SK-N-SH treated with all-trans-retinoic acid at 6 μM for 48 hours (cell line): ENCODE results near the gene AGBL1.

Source experiments
- ATAC-seq: fragments of 200-7000 bp; cut with Tn5 transposase; 3 replicates; pipeline ENCODE4 v1.9.1; 2020; ENCODE audit warnings: mild to moderate bottlenecking, moderate library complexity
- ARNTL ChIP-seq: fragments of 450-650 bp; formaldehyde crosslinking; IDR thresholded peaks from 2 replicates; pipeline ENCODE4 v1.5.0; 2020; ENCODE audit warnings: low read depth, mild to moderate bottlenecking, moderate library complexity, borderline replicate concordance
- CSDC2 ChIP-seq: fragments of 250-450 bp; sonication (Bioruptor Pico); IDR thresholded peaks from 2 replicates; pipeline ENCODE4 v1.5.0; 2020; ENCODE audit warnings: mild to moderate bottlenecking, moderate library complexity
- ESRRG ChIP-seq: fragments of 250-450 bp; sonication (Bioruptor Pico); IDR thresholded peaks from 2 replicates; pipeline ENCODE4 v1.6.1; 2021; ENCODE audit warnings: mild to moderate bottlenecking
- GLIS3 ChIP-seq: fragments of 250-450 bp; sonication (Bioruptor Pico); IDR thresholded peaks from 2 replicates; pipeline ENCODE4 v1.5.0; 2020; ENCODE audit warnings: mild to moderate bottlenecking, moderate library complexity
- ISL1 ChIP-seq: fragments of 250-450 bp; sonication (Bioruptor Pico); IDR thresholded peaks from 2 replicates; pipeline ENCODE4 v2.1.2; 2022; ENCODE audit warnings: mild to moderate bottlenecking, moderate library complexity
- OSR1 ChIP-seq: fragments of 250-450 bp; sonication (Bioruptor Pico); IDR thresholded peaks from 2 replicates; pipeline ENCODE4 v1.8.0; 2022; ENCODE audit warnings: moderate library complexity, mild to moderate bottlenecking, inconsistent platforms
- PPARA ChIP-seq: fragments of 250-450 bp; sonication (Bioruptor Pico); IDR thresholded peaks from 2 replicates; pipeline ENCODE4 v1.5.0; 2020; ENCODE audit warnings: mild to moderate bottlenecking, borderline replicate concordance
- RARB ChIP-seq: fragments of 250-450 bp; sonication (Bioruptor Pico); IDR thresholded peaks from 2 replicates; pipeline ENCODE4 v1.8.0; 2021; ENCODE audit warnings: mild to moderate bottlenecking, moderate library complexity
- SNAI2 ChIP-seq: fragments of 250-450 bp; sonication (Bioruptor Pico); IDR thresholded peaks from 2 replicates; pipeline ENCODE4 v1.5.0; 2020; ENCODE audit warnings: mild to moderate bottlenecking, moderate library complexity
- TOX ChIP-seq: fragments of 250-450 bp; sonication (Bioruptor Pico); IDR thresholded peaks from 2 replicates; pipeline ENCODE4 v1.8.0; 2021; ENCODE audit warnings: mild to moderate bottlenecking, moderate library complexity, borderline replicate concordance
- ZC3H10 ChIP-seq: fragments of 250-450 bp; sonication (Bioruptor Pico); IDR thresholded peaks from 2 replicates; pipeline ENCODE4 v1.5.1; 2021; ENCODE audit warnings: mild to moderate bottlenecking, moderate library complexity
- ZFP3 ChIP-seq: fragments of 250-450 bp; sonication (Bioruptor Pico); IDR thresholded peaks from 2 replicates; pipeline ENCODE4 v1.5.0; 2020; ENCODE audit warnings: mild to moderate bottlenecking, moderate library complexity
- ZFP30 ChIP-seq: fragments of 450-650 bp; formaldehyde crosslinking; IDR thresholded peaks from 2 replicates; pipeline ENCODE4 v1.5.0; 2022; ENCODE audit warnings: mild to moderate bottlenecking, moderate library complexity
- ZNF565 ChIP-seq: fragments of 450-650 bp; formaldehyde crosslinking; conservative IDR thresholded peaks from 2 replicates; pipeline ENCODE4 v1.5.0; 2020; ENCODE audit warnings: low read depth, mild to moderate bottlenecking, moderate library complexity
- ZNF70 ChIP-seq: fragments of 450-650 bp; formaldehyde crosslinking; IDR thresholded peaks from 2 replicates; pipeline ENCODE4 v1.5.0; 2020; ENCODE audit warnings: mild to moderate bottlenecking, moderate library complexity
- ZNF8 ChIP-seq: fragments of 450-650 bp; formaldehyde crosslinking; IDR thresholded peaks from 2 replicates; pipeline ENCODE4 v1.5.0; 2020; ENCODE audit warnings: mild to moderate bottlenecking, moderate library complexity
- TF ChIP-seq, protein P1 (sequence below): fragments of 250-450 bp; sonication (Bioruptor Pico); IDR thresholded peaks from 2 replicates; pipeline ENCODE4 v1.5.1; 2021; ENCODE audit warnings: mild to moderate bottlenecking, moderate library complexity
- TF ChIP-seq, protein P2 (sequence below): fragments of 250-450 bp; sonication (Bioruptor Pico); IDR thresholded peaks from 2 replicates; pipeline ENCODE4 v1.5.0; 2020; ENCODE audit warnings: mild to moderate bottlenecking, moderate library complexity
- TF ChIP-seq, protein P3 (sequence below): fragments of 250-450 bp; sonication (Bioruptor Pico); IDR thresholded peaks from 2 replicates; pipeline ENCODE4 v1.5.1; 2020; ENCODE audit warnings: low read depth, mild to moderate bottlenecking, moderate library complexity
- TF ChIP-seq, protein P4 (sequence below): fragments of 250-450 bp; sonication (Bioruptor Pico); IDR thresholded peaks from 2 replicates; pipeline ENCODE4 v1.8.0; 2020; ENCODE audit warnings: mild to moderate bottlenecking, moderate library complexity, borderline replicate concordance
- TF ChIP-seq, protein P5 (sequence below): fragments of 250-450 bp; sonication (Bioruptor Pico); IDR thresholded peaks from 2 replicates; pipeline ENCODE4 v1.8.0; 2021; ENCODE audit warnings: low read depth, mild to moderate bottlenecking, moderate library complexity, borderline replicate concordance

AGBL1 gene

DNA sequence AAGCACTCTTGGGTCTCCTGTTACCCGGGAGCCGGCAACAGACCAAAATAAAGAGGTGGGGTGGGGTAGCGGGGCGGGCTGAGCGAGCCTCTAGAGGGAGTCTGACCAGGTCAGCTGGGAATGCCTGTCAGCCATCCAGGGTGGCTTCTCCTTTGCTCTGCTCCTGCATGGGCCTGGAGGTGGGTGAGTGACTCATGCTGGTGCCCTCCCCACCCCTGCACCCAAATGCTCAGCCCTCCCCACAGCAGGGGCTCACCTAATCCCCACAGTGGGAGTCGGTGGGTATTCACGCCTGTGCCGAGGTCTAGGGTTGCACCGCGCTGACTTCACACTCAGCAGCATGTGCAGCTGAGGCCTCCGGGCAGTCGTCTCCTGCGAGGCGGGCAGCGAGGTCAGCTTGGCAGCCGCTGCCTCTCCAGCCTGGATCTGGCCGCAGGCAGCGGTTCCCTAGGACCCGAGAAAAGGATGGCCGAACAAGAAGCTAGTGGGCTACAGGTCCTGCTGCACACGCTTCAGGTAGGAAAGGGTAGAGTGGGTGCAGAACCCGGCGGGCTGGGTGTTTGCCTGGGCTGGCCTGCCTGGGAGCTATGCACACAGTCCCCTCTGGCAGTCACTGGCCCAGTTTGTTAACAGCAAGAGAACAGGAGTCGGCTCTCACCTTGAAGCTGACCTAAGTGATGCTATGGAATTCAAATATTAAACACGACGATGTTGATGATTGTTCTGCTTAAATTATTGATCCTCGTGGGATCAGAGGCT lies at the start of gene AGBL1:
TSS of gene AGBL1 (plus strand) at position 364 of the 759 bp plus-strand sequence.
- ATAC-seq = no peak
- TF ChIP-seq ZC3H10 (CRISPR knock-in tag) (no peak), PPARA (CRISPR knock-in tag) (no peak), ESRRG (CRISPR knock-in tag) (no peak), ZNF565 (CRISPR knock-in tag) (no peak), ARNTL (no peak), RARB (CRISPR knock-in tag) (no peak)
- TF ChIP-seq, protein P1, sequence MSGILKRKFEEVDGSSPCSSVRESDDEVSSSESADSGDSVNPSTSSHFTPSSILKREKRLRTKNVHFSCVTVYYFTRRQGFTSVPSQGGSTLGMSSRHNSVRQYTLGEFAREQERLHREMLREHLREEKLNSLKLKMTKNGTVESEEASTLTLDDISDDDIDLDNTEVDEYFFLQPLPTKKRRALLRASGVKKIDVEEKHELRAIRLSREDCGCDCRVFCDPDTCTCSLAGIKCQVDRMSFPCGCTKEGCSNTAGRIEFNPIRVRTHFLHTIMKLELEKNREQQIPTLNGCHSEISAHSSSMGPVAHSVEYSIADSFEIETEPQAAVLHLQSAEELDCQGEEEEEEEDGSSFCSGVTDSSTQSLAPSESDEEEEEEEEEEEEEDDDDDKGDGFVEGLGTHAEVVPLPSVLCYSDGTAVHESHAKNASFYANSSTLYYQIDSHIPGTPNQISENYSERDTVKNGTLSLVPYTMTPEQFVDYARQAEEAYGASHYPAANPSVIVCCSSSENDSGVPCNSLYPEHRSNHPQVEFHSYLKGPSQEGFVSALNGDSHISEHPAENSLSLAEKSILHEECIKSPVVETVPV (CRISPR knock-in tag) = no peak
- TF ChIP-seq, protein P2, sequence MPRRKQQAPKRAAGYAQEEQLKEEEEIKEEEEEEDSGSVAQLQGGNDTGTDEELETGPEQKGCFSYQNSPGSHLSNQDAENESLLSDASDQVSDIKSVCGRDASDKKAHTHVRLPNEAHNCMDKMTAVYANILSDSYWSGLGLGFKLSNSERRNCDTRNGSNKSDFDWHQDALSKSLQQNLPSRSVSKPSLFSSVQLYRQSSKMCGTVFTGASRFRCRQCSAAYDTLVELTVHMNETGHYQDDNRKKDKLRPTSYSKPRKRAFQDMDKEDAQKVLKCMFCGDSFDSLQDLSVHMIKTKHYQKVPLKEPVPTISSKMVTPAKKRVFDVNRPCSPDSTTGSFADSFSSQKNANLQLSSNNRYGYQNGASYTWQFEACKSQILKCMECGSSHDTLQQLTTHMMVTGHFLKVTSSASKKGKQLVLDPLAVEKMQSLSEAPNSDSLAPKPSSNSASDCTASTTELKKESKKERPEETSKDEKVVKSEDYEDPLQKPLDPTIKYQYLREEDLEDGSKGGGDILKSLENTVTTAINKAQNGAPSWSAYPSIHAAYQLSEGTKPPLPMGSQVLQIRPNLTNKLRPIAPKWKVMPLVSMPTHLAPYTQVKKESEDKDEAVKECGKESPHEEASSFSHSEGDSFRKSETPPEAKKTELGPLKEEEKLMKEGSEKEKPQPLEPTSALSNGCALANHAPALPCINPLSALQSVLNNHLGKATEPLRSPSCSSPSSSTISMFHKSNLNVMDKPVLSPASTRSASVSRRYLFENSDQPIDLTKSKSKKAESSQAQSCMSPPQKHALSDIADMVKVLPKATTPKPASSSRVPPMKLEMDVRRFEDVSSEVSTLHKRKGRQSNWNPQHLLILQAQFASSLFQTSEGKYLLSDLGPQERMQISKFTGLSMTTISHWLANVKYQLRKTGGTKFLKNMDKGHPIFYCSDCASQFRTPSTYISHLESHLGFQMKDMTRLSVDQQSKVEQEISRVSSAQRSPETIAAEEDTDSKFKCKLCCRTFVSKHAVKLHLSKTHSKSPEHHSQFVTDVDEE (CRISPR knock-in tag) = no peak

DNA sequence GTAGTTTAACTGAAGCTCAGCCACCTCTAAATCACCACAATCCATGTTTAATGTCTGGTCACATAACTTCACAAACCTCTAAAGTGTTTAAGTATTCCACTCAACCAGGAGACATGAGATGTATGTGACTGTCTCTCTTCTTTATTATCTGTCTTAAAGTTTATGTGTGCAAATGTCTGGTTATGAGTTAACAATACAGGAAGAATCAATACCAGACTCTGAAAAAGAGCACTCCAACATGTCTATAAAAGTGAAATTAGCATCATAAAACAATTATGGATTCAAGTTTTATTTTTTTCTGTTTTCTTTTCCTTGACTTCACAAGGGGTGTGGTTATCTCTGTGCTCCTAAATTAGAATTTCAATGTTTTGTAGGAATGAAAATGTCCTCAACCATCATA lies 44.8 kb upstream of the AGBL1 start:
- TF ChIP-seq ESRRG (CRISPR knock-in tag) (no peak), ZFP3 (CRISPR knock-in tag) (no peak), GLIS3 (CRISPR knock-in tag) (no peak), TOX (CRISPR knock-in tag) (no peak), PPARA (CRISPR knock-in tag) (no peak), CSDC2 (no peak), ZC3H10 (CRISPR knock-in tag) (no peak), ZNF8 (CRISPR knock-in tag) (no peak), SNAI2 (CRISPR knock-in tag) (no peak), OSR1 (no peak), ZFP30 (CRISPR knock-in tag) (no peak), ARNTL (no peak)
- TF ChIP-seq, protein P3, sequence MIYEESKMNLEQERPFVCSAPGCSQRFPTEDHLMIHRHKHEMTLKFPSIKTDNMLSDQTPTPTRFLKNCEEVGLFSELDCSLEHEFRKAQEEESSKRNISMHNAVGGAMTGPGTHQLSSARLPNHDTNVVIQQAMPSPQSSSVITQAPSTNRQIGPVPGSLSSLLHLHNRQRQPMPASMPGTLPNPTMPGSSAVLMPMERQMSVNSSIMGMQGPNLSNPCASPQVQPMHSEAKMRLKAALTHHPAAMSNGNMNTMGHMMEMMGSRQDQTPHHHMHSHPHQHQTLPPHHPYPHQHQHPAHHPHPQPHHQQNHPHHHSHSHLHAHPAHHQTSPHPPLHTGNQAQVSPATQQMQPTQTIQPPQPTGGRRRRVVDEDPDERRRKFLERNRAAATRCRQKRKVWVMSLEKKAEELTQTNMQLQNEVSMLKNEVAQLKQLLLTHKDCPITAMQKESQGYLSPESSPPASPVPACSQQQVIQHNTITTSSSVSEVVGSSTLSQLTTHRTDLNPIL (CRISPR knock-in tag) = no peak
- TF ChIP-seq, protein P4, sequence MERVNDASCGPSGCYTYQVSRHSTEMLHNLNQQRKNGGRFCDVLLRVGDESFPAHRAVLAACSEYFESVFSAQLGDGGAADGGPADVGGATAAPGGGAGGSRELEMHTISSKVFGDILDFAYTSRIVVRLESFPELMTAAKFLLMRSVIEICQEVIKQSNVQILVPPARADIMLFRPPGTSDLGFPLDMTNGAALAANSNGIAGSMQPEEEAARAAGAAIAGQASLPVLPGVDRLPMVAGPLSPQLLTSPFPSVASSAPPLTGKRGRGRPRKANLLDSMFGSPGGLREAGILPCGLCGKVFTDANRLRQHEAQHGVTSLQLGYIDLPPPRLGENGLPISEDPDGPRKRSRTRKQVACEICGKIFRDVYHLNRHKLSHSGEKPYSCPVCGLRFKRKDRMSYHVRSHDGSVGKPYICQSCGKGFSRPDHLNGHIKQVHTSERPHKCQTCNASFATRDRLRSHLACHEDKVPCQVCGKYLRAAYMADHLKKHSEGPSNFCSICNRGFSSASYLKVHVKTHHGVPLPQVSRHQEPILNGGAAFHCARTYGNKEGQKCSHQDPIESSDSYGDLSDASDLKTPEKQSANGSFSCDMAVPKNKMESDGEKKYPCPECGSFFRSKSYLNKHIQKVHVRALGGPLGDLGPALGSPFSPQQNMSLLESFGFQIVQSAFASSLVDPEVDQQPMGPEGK (CRISPR knock-in tag) = no peak
- TF ChIP-seq, protein P1 (CRISPR knock-in tag) = no peak
- no peak for ATAC-seq

DNA sequence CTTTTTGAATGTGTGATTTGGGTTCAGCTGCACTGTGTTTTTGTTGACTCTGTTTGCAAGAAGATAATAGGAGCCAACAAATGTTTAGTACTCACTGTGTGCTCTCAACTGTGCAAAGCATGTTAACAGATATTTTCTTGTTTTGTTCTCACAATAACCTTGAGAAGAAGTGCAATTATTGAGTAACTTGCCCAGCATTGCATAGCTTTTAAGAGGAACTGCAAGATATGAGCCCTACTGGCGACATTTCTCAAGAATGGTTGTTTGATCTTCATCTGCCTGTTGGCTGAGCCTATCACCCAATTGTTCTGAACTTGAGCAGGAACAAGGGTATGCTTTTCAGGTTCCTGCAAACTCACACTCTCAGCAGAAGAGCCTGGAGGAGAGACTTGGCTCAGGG lies 43.4 kb upstream of the AGBL1 start:
- ATAC-seq = no peak
- TF ChIP-seq ZFP30 (CRISPR knock-in tag) = no peak
- TF ChIP-seq, protein P4 (CRISPR knock-in tag) = no peak
- TF ChIP-seq, protein P5, sequence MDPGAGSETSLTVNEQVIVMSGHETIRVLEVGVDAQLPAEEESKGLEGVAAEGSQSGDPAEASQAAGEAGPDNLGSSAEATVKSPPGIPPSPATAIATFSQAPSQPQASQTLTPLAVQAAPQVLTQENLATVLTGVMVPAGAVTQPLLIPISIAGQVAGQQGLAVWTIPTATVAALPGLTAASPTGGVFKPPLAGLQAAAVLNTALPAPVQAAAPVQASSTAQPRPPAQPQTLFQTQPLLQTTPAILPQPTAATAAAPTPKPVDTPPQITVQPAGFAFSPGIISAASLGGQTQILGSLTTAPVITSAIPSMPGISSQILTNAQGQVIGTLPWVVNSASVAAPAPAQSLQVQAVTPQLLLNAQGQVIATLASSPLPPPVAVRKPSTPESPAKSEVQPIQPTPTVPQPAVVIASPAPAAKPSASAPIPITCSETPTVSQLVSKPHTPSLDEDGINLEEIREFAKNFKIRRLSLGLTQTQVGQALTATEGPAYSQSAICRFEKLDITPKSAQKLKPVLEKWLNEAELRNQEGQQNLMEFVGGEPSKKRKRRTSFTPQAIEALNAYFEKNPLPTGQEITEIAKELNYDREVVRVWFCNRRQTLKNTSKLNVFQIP (CRISPR knock-in tag) = no peak
- TF ChIP-seq TOX (CRISPR knock-in tag) = no peak
- TF ChIP-seq ARNTL = no peak
- TF ChIP-seq ZNF70 (CRISPR knock-in tag) = no peak
- no peak for TF ChIP-seq ZC3H10 (CRISPR knock-in tag)
- no peak for TF ChIP-seq ISL1 (CRISPR knock-in tag)
- no peak for TF ChIP-seq GLIS3 (CRISPR knock-in tag)
- TF ChIP-seq ESRRG (CRISPR knock-in tag) = no peak
- TF ChIP-seq CSDC2 = no peak
- TF ChIP-seq RARB (CRISPR knock-in tag) = no peak
